Neural cell (in vitro differentiated cells): ENCODE data around the gene LAMB4. TPM values are rescaled to one million over a fixed set of nuclear protein-coding genes. Genes with fewer than 3 reads are reported as not detected.

Experiments
- H2AFZ ChIP-seq: fragments of 200-600, 300-800 bp; sonication (generic), shearing (Covaris generic); 2 replicates; pipeline ENCODE4 v1.6.0; 2014; ENCODE audit warnings: low read depth, mild to moderate bottlenecking, antibody characterized with exemption, low read length, moderate library complexity
- H3F3A ChIP-seq: fragments of 200-600 bp; shearing (Covaris generic); 2 replicates; pipeline ENCODE4 v1.6.1; 2016; ENCODE audit warnings: mild to moderate bottlenecking, moderate library complexity, mixed read lengths, antibody characterized with exemption, low read length; ENCODE audit not compliant: insufficient read depth, poor library complexity, severe bottlenecking
- H3K27ac ChIP-seq: fragments of 200-600, 300-800 bp; sonication (generic), shearing (Covaris generic); 2 replicates; pipeline ENCODE4 v1.5.1; 2014; ENCODE audit warnings: mild to moderate bottlenecking, low read length, moderate library complexity
- H3K27me3 ChIP-seq: fragments of 300-800, 200-600 bp; sonication (generic), shearing (Covaris generic); 2 replicates; pipeline ENCODE4 v1.6.0; 2014; ENCODE audit warnings: mild to moderate bottlenecking, low read depth, low read length, moderate library complexity; ENCODE audit not compliant: insufficient read depth
- H3K36me3 ChIP-seq: fragments of 300-800, 200-600 bp; sonication (generic), shearing (Covaris generic); 2 replicates; pipeline ENCODE4 v1.5.1; 2014; ENCODE audit warnings: mild to moderate bottlenecking, antibody characterized with exemption, low read length, moderate library complexity; ENCODE audit not compliant: insufficient read depth
- H3K4me2 ChIP-seq: fragments of 300-800, 200-600 bp; sonication (generic), shearing (Covaris generic); 2 replicates; pipeline ENCODE4 v1.6.0; 2014; ENCODE audit warnings: mild to moderate bottlenecking, low read length
- H3K4me3 ChIP-seq: fragments of 300-800, 200-600 bp; sonication (generic), shearing (Covaris generic); 2 replicates; pipeline ENCODE4 v1.5.1; 2014; ENCODE audit warnings: mild to moderate bottlenecking, low read length, moderate library complexity
- H3K79me2 ChIP-seq: fragments of 200-600 bp; shearing (Covaris generic); replicated peaks from 2 replicates; pipeline ENCODE4 v1.6.0; 2014; ENCODE audit warnings: mild to moderate bottlenecking, low read length, moderate library complexity; ENCODE audit not compliant: insufficient read depth
- H3K9ac ChIP-seq: fragments of 300-800, 200-600 bp; sonication (generic), shearing (Covaris generic); 2 replicates; pipeline ENCODE4 v1.6.1; 2016; ENCODE audit warnings: mild to moderate bottlenecking, low read length, mixed read lengths
- H3K9me2 ChIP-seq: fragments of 200-600 bp; shearing (Covaris generic); 2 replicates; pipeline ENCODE4 v1.6.1; 2016; ENCODE audit warnings: mild to moderate bottlenecking, low read length, mixed read lengths; ENCODE audit not compliant: insufficient read depth
- H3K9me3 ChIP-seq: fragments of 200-600, 300-800 bp; sonication (generic), shearing (Covaris generic); 2 replicates; pipeline ENCODE4 v1.6.1; 2016; ENCODE audit warnings: mild to moderate bottlenecking, mixed run types, low read length, moderate library complexity, mixed read lengths
- H4K20me1 ChIP-seq: fragments of 200-600 bp; shearing (Covaris generic); 2 replicates; pipeline ENCODE4 v1.6.1; 2016; ENCODE audit warnings: mild to moderate bottlenecking, mixed run types; ENCODE audit not compliant: insufficient read depth
- CTCF ChIP-seq: fragments of 450-650 bp; IDR thresholded peaks from 2 replicates; pipeline ENCODE4 v1.5.1; 2014; ENCODE audit warnings: antibody characterized with exemption, mild to moderate bottlenecking, moderate library complexity; ENCODE audit not compliant: poor library complexity, severe bottlenecking
- EP300 ChIP-seq: fragments of 450-650 bp; conservative IDR thresholded peaks from 2 replicates; pipeline ENCODE4 v1.6.1; 2014; ENCODE audit warnings: antibody characterized with exemption, mild to moderate bottlenecking, moderate library complexity; ENCODE audit not compliant: poor library complexity, severe bottlenecking
- EZH2 ChIP-seq: fragments of 200-600, 300-800 bp; shearing (Covaris generic), sonication (generic); IDR thresholded peaks from 2 replicates; pipeline ENCODE4 v1.6.1; 2014; ENCODE audit warnings: antibody characterized with exemption, low read length, borderline replicate concordance, mild to moderate bottlenecking; ENCODE audit not compliant: insufficient read depth, poor library complexity, severe bottlenecking
- MXI1 ChIP-seq: fragments of 450-650 bp; conservative IDR thresholded peaks from 2 replicates; pipeline ENCODE4 v1.6.1; 2014; ENCODE audit warnings: antibody characterized with exemption, mild to moderate bottlenecking; ENCODE audit not compliant: poor library complexity, severe bottlenecking
- POLR2AphosphoS5 ChIP-seq: IDR thresholded peaks from 2 replicates; pipeline ENCODE4 v1.6.1; 2012
- RAD21 ChIP-seq: fragments of 450-650 bp; conservative IDR thresholded peaks from 2 replicates; pipeline ENCODE4 v1.6.1; 2014; ENCODE audit warnings: antibody characterized with exemption, mild to moderate bottlenecking, moderate library complexity
- REST ChIP-seq: IDR thresholded peaks from 2 replicates; pipeline ENCODE4 v1.6.1; 2012; ENCODE audit warnings: borderline replicate concordance
- SMC3 ChIP-seq: fragments of 450-650 bp; conservative IDR thresholded peaks from 2 replicates; pipeline ENCODE4 v1.6.1; 2014; ENCODE audit warnings: antibody characterized with exemption, mild to moderate bottlenecking, moderate library complexity; ENCODE audit not compliant: poor library complexity
- TAF1 ChIP-seq: IDR thresholded peaks from 2 replicates; pipeline ENCODE4 v1.6.1; 2012; ENCODE audit warnings: low read depth
- polyA plus RNA-seq: library from polyadenylated mRNA; depleted of rRNA; stranded (reverse); fragments of >200 nt; gene quantifications from 2 replicates; pipeline ENCODE4 v1.2.3, GENCODE V29; 2014

The LAMB4 gene
- polyA plus RNA-seq, 1 donor from 2014 or later = 0.16 TPM

GRCh38 chr7:108079648-108080591 is 50.2 kb downstream of the LAMB4 start:
- Histone ChIP-seq H4K20me1 (no peaks in the 10 kb centered on the region), H3K9me2 (no peaks in the 10 kb centered on the region), H3K27ac (no peak overlapping the region), H3K36me3 (no peaks in the 10 kb centered on the region), H3K4me2 (no peak overlapping the region), H3K9me3 (no peaks in the 10 kb centered on the region), H3K79me2 (no peaks in the 10 kb centered on the region), H3K9ac (no peak overlapping the region), H3F3A (no peaks in the 10 kb centered on the region), H3K4me3 (no peak overlapping the region), H2AFZ (no peak overlapping the region), H3K27me3 (no peaks in the 10 kb centered on the region)
- TF ChIP-seq EP300 (no peak), REST (no peak), MXI1 (no peak), RAD21 (no peak), POLR2AphosphoS5 (no peak), CTCF (no peak), TAF1 (no peak), EZH2 (no peak)

GRCh38 chr7:108079276-108079647 is 50.9 kb downstream of the LAMB4 start:
- no peak overlapping the region for H2AFZ ChIP-seq
- H3K9me2 ChIP-seq = no peaks in the 10 kb centered on the region
- H3K9me3 ChIP-seq = no peaks in the 10 kb centered on the region
- no peaks in the 10 kb centered on the region for H3K36me3 ChIP-seq
- H3F3A ChIP-seq = no peaks in the 10 kb centered on the region
- H3K27me3 ChIP-seq = no peaks in the 10 kb centered on the region
- no peak for TF ChIP-seq EP300
- TF ChIP-seq POLR2AphosphoS5 = no peak
- no peak for TF ChIP-seq CTCF
- no peak for TF ChIP-seq RAD21
- no peak for TF ChIP-seq TAF1
- TF ChIP-seq SMC3 = no peak
- TF ChIP-seq REST = no peak
- no peak for TF ChIP-seq EZH2
- TF ChIP-seq MXI1 = no peak
- no peak overlapping the region for H3K27ac ChIP-seq
- no peak overlapping the region for H3K4me2 ChIP-seq
- no peaks in the 10 kb centered on the region for H4K20me1 ChIP-seq
- no peaks in the 10 kb centered on the region for H3K79me2 ChIP-seq
- H3K9ac ChIP-seq = no peak overlapping the region
- H3K4me3 ChIP-seq = no peak overlapping the region
